GM12865 (cell line): ENCODE data around the gene TMEFF2.

Experiments
- DNase-seq: peaks from one replicate; pipeline ENCODE4 v3.0.0; 2010; ENCODE audit warnings: low read depth
- H3K4me3 ChIP-seq: 2 replicates; pipeline ENCODE4 v1.5.1; 2011; ENCODE audit warnings: mild to moderate bottlenecking, low read depth, low read length, control low read depth
- CTCF ChIP-seq: IDR thresholded peaks from 2 replicates; pipeline ENCODE4 v1.5.1; 2011; ENCODE audit warnings: low read length, control low read depth, low read depth, inconsistent platforms; ENCODE audit not compliant: insufficient read depth; ENCODE audit errors: missing control alignments

TMEFF2 gene

GRCh38 chr2:192013211-192013610, 181.5 kb downstream of the TMEFF2 start:
- no peak for TF ChIP-seq CTCF
- DNase-seq: no peak

DNA sequence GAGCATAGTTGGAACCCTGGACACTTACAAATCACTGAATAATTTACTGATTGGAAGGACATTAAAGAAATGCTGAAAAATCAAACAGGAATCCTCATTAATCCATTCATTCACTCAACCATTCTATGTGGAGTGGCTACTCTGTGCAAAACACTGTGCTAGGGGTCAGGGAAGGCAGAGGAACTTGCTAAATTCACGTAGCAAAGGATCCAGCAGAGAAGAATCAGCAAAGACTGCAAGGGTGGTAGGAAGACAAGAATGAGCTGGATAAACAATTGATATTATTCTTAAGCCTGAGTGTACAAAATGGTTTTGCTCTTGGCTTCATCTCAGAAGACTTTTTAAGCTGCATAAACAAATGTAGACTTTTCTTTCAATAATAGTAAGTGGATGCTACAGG, 183.5 kb downstream of the TMEFF2 start:
- H3K4me3 ChIP-seq: no peak overlapping the region
- no peak for DNase-seq
- no peak for TF ChIP-seq CTCF

More at GRCh38 chr2:192013211-192013610, 181.5 kb downstream of the TMEFF2 start:
- H3K4me3 ChIP-seq: no peak overlapping the region

- H3K4me3 ChIP-seq: no peak overlapping the region
- no peak for TF ChIP-seq CTCF
- DNase-seq: peak; percentile 41
Measured at GRCh38 chr2:192010073-192010472, 184.7 kb downstream of the TMEFF2 start.

DNA sequence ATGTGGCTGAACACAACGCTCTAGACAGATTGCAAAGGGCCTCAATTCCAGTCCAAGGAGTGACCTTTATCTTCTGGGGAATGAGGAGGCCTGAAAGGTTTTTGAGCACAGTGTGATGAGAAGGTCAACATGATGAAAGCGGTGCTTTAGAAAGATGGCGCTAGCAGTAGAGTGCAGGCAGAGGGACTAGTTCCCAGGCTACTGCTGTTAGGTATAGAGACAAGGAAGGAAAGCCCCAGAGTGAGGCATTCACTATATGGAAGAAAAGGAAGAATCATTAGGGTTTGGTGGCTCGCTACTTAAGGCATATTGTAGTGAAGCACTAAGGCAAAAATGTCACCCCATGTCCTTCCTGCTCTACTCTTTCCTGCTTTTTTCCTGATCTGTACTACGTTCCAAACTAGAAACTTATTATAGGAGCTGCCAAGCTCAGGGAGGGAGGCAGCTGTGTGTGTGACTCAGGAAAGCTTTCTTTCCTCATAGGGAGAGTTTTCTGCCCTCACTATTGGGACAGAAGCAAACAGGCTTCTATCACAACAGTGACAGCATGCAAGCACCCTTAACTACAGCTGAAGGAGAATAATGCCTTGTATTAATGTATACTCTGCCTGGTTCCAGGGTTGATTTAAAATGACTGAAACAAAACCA, 187.0 kb downstream of the TMEFF2 start:
- TF ChIP-seq CTCF: no peak
- DNase-seq: no peak
- no peak overlapping the region for H3K4me3 ChIP-seq

DNA sequence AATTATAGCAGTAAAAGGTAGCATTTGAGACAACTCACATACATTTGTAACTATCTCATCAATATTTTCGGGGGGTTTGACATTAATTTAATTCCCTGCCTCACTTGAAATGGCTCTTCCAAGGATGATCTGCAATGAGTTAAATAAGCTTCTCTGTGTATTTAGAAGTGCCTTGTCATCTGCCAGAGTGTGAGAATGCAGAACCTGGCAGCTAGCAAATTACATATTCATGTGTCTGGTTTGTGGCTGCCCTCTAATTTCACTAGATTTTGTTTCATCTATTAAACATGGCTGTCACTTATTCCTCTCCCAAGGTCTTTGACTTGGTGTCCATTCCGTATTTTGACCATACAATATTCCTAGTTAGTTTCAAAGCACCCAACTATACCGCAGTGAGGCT, 189.5 kb downstream of the TMEFF2 start:
- no peak for TF ChIP-seq CTCF

GRCh38 chr2:192004188-192004963, 190.4 kb downstream of the TMEFF2 start:
- peak; percentile 43 for DNase-seq
- H3K4me3 ChIP-seq: peak overlapping the region; percentile 13; the same call in 1 of the 2 replicates
- TF ChIP-seq CTCF: no peak

More for the DNA sequence above, 189.5 kb downstream of the TMEFF2 start:
- H3K4me3 ChIP-seq: no peak overlapping the region
- DNase-seq: no peak

GRCh38 chr2:192002418-192002817, 192.3 kb downstream of the TMEFF2 start:
- no peak for TF ChIP-seq CTCF
- no peak overlapping the region for H3K4me3 ChIP-seq
- no peak for DNase-seq
